22Rv1 (cell line): Measurements from ENCODE around the gene DCAF7.

Source experiments
- H3K27ac ChIP-seq: fragments of 450-650 bp; 2 replicates; pipeline ENCODE4 v1.5.1; 2017
- ZFX ChIP-seq: fragments of 450-650 bp; IDR thresholded peaks from 2 replicates; pipeline ENCODE4 v1.6.1; 2017; ENCODE audit warnings: antibody characterized with exemption, borderline replicate concordance
- TF ChIP-seq, protein P1 (sequence below): fragments of 450-650 bp; IDR thresholded peaks from 2 replicates; pipeline ENCODE4 v1.5.1; 2017; ENCODE audit warnings: mild to moderate bottlenecking

The DCAF7 gene

DNA sequence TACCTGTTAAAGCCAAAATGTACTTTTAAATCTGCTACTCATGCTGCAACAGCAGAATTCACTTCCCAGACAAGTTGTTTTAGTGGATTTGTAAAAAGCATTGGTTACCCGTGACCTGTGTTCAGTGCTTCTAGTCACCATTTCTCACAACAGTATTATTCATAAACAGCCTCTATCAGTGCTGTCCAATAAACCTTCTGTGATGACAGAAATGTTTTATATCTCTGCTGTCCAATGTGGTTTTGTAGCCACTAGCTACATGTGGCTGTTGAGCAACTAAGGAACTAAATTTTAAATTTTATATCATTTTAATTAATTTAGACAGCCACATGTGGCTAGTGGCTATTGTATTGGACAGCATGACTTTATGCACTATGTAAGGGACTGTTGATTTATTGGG, 84.5 kb downstream of the DCAF7 start:
- no peak for TF ChIP-seq ZFX
- TF ChIP-seq, protein P1, sequence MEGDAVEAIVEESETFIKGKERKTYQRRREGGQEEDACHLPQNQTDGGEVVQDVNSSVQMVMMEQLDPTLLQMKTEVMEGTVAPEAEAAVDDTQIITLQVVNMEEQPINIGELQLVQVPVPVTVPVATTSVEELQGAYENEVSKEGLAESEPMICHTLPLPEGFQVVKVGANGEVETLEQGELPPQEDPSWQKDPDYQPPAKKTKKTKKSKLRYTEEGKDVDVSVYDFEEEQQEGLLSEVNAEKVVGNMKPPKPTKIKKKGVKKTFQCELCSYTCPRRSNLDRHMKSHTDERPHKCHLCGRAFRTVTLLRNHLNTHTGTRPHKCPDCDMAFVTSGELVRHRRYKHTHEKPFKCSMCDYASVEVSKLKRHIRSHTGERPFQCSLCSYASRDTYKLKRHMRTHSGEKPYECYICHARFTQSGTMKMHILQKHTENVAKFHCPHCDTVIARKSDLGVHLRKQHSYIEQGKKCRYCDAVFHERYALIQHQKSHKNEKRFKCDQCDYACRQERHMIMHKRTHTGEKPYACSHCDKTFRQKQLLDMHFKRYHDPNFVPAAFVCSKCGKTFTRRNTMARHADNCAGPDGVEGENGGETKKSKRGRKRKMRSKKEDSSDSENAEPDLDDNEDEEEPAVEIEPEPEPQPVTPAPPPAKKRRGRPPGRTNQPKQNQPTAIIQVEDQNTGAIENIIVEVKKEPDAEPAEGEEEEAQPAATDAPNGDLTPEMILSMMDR: no peak
- H3K27ac ChIP-seq: no peak overlapping the region

DNA sequence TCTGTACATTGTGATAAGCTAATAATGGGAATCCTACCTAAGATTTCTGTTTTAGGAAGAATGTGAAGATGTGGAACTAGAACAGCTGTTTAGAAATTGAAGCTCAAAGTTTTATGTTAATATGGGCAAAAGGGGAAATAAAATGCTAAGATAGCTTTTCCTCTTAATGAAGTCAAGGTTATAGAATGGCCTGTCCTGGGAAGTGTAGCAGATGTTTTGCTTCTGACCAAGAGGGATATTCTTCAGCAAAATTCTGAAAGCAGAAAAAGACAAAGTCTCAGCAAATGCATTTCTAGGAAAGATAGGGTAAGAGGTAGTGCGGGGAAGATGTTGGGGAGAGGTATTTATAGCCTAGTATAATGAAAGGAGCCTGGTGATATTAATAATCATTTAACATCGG, 85.0 kb downstream of the DCAF7 start:
- TF ChIP-seq, protein P1: no peak
- H3K27ac ChIP-seq: no peak overlapping the region

DNA sequence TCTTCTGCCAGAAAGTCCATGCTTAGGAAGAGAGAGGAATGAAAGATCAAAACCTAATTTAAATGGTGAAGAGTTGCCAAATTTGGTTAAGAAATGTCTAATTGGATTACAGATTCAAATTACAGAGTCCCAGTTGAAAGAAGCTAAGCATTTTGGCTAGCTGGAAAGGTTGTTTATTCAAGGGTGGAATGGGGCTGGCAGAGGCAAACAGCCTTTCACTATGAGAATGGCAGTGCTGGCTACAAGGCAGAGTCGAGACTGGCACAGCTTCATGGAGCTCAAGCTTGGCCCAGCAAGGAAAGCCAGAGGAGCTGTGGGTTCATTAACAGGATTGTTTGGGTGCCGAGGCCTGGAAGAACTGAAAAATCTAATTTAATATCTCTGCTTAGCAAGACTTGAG, 85.5 kb downstream of the DCAF7 start:
- no peak overlapping the region for H3K27ac ChIP-seq
- TF ChIP-seq, protein P1: no peak
- no peak for TF ChIP-seq ZFX

DNA sequence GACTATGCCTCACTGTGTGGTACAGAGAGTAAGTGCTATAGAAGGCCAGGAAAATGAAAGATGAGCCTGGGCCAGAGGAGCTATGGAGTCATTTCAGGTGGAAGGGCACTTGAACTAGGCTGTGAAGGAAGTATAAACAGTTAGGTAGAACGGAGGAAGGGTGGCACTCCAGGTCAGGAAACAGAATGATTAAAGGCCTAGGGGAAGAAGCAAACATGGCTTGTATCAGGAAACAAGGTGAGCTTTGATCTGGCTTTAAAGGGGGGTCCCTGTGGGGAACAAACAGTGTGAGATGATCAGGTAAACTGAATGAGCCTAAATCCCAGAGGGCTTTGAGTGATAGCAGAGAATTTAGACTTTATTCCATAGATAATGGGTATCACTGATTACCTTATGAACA, 88.8 kb downstream of the DCAF7 start:
- TF ChIP-seq, protein P1: no peak
- no peak for TF ChIP-seq ZFX
- H3K27ac ChIP-seq: no peak overlapping the region

DNA sequence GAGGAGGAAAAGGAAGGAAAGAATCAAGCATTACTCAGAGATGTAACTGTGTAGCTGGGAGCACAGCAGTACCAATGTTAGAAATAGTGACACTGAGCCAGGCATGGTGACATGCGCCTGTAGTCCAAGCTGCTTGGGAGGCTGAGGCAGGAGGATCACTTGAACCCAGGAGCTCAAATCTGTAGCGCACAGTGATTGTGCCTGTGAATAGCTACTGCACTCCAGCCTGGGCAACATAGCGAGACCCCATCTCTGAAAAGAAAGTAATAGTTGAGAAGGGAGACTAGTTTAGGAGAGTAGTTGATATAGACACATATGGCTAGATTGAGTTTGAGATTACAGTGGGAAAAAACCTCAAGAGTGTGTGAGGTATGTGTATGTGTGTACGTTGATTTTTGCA, 89.8 kb downstream of the DCAF7 start:
- no peak overlapping the region for H3K27ac ChIP-seq
- TF ChIP-seq, protein P1: no peak
- TF ChIP-seq ZFX: no peak

DNA sequence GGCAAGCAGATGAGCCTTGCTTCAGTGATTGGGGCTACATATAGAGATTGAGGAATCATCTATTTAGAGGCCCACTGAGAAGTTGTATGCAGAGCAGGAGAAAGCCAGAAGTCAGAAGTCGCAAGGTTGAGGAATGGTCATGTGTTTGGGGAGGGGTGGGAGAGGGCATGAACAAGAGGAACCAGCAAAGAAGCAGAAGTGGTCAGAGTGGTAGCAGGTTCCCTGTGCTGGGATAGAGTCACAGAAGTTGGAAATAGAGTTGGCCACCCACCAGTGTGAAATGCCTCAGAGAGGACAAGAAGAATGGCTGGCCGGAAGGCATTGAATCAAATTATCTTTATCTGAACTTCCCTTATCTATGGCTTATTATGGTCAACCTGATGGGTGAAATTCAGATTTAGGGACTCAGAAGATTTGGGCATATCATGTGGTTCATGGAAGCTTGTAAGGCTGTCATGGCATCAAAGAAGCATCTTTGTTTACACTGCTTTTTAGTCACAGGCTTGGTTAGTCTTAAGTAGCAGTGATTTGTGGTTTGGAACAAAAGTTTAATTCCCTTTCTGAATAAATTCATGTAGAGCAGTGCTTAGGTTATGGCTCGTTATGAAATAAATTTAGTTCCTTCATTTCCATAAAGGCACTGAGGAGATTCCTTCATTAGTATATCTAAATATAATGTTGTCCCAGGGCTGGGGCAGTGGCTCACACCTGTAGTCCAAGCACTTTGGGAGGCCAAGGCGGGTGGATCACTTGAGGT, 91.6 kb downstream of the DCAF7 start:
- H3K27ac ChIP-seq: no peak overlapping the region
- no peak for TF ChIP-seq ZFX
- TF ChIP-seq, protein P1: no peak
